ES-I3 (cell line): ENCODE results near the gene SLC28A1.
"Not testable (repeated sequence)": the region's sequence is repeated elsewhere in the genome, so short reads cannot be mapped to it uniquely, and the experiment has no call there.

ENCODE experiments used
- H3K36me3 ChIP-seq: 2 replicates; pipeline ENCODE4 v1.6.1; 2013; ENCODE audit warnings: mild to moderate bottlenecking, low read length, control low read depth, moderate library complexity; ENCODE audit not compliant: insufficient read depth
- H3K4me1 ChIP-seq: 2 replicates; pipeline ENCODE4 v1.6.1; 2013; ENCODE audit warnings: mild to moderate bottlenecking, control low read depth, low read length; ENCODE audit not compliant: insufficient read depth
- H3K9ac ChIP-seq: 2 replicates; pipeline ENCODE4 v1.6.1; 2013; ENCODE audit warnings: low read depth, mild to moderate bottlenecking, low read length, moderate library complexity
- H3K9me3 ChIP-seq: 2 replicates; pipeline ENCODE4 v1.6.1; 2013; ENCODE audit warnings: mild to moderate bottlenecking, low read length, moderate library complexity; ENCODE audit not compliant: control insufficient read depth, insufficient read depth

Gene SLC28A1, protein sequence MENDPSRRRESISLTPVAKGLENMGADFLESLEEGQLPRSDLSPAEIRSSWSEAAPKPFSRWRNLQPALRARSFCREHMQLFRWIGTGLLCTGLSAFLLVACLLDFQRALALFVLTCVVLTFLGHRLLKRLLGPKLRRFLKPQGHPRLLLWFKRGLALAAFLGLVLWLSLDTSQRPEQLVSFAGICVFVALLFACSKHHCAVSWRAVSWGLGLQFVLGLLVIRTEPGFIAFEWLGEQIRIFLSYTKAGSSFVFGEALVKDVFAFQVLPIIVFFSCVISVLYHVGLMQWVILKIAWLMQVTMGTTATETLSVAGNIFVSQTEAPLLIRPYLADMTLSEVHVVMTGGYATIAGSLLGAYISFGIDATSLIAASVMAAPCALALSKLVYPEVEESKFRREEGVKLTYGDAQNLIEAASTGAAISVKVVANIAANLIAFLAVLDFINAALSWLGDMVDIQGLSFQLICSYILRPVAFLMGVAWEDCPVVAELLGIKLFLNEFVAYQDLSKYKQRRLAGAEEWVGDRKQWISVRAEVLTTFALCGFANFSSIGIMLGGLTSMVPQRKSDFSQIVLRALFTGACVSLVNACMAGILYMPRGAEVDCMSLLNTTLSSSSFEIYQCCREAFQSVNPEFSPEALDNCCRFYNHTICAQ

DNA sequence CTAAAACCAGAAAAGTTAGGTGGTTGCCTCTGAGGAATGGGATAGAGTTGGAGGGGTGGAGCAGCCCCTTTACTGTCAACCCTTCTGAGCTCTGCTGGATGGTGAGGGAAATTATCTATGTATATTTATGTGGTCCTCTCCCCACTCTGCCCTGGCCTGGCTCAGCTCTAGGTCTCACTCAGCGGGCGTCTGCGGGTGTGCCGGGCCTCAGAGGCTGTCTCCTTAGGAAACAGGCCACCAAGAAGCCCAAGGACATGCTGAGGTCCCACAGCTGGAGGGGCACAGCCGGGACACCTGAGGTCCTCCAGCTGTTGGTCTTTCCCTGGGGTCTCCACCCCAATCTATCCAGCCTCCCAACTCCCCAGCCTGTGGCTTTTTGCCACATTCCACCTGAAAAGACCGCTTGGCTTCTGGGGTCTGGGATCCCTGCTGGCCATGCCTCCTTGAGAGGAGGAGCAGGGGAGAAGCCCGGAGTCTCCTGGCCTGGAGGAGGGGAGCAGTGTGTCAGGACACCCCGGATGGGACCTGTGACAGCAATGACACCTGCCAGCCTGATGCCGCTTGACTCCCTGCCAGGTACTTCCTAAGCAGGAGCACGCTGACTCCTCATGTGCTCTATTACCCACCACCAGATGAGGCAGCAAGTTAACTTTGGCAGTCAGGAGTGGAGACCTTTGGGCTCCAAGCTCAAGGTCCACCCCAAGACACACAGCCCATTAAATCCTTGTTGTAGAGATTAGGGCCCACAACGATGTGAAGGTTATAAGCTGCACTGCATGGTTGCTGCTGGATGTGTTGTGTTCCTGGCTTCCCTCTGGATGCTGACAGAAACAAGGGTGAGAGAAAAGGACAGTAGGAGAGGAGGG is at the start of gene SLC28A1:
SLC28A1 (plus strand) TSS at position 747 of the 866 bp plus-strand sequence. CDS start 3,099 bp downstream, outside the sequence.
- H3K9ac ChIP-seq, result no peak within 1 kb of the TSS
- no peaks in the 10 kb centered on the region for H3K36me3 ChIP-seq
- no peaks in the 10 kb centered on the region for H3K9me3 ChIP-seq
- peaks cover 5% of the 10 kb centered on the region; the same call in 1 of the 2 replicates for H3K4me1 ChIP-seq

DNA sequence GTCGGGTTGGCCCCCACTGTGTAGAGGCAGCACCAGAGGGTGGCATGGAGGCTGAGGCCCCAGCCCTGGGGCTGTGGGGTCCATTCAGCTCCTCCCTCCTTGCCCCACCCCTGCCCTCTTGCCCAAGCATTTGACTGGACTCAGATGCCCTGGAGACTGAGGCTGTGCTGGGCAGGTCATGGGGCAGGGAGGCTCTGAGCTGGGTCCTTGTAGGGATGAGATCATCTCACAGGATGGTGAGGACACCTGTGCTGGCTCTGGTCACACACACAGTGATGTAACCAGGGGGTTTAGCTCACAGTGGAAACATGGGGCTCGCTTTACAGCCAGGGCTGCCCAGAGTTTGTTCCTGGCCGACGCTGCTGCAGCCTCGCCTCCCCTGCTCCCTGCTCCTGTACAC is 49.5 kb upstream of the SLC28A1 start:
- Histone ChIP-seq H3K9ac (no peak overlapping the region), H3K9me3 (no peaks in the 10 kb centered on the region), H3K36me3 (peaks cover 5% of the 10 kb centered on the region; the same call in 1 of the 2 replicates), H3K4me1 (no peaks in the 10 kb centered on the region)

DNA sequence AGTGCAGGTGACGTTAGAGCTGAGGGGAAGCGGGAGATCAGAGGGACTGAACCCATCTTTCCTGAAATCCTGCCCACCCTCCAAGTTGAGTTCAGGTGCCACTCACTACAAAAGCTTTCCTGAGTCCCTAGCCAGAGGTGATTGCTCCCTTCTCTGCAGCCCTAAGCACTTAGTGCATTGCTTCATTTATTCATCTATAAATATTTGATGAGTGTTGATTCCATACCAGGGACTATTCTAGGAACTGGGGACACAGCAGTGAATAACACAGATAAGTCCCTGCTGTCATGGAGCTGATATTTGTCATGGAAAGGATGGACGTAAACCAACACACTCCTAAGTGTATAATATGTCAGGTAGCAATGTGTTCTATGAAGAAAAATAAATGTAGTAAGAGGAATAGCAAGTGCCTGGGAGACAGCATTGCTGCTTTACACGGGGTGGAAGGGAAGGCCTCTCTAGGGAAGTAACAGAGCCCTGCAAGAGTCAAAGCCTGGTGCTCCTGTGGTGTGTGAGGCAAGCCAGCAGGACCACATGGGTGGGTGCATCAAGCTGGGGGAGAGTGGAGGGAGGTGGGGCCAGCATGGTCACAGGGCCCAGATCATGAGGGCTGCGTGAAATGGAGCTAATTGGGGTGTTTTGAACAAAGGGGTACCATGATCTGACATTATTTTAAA is 48.7 kb upstream of the SLC28A1 start:
- Histone ChIP-seq H3K36me3 (peaks cover 5% of the 10 kb centered on the region; the same call in 1 of the 2 replicates), H3K4me1 (no peaks in the 10 kb centered on the region), H3K9me3 (no peaks in the 10 kb centered on the region), H3K9ac (no peak overlapping the region)

DNA sequence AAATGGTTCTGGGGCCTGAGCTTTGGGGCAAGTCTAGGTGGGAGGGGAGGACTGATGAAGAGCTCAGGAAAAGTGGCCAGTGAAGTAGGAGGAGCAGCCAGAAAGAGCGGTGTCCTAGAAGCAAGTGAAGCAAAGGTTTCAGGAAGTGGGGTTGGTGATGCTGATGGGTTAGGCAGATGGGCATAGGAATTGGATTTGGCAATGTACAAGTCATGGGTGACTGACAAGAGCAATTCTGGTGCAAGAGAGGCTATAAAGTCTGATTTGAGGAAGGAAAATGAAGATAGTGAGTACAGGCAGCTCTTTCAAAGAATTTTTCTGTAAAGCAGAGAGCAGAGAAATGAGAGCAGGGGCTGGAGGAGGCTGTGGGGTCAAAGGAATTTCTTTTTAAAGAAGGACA is 47.6 kb upstream of the SLC28A1 start:
- peaks cover 5% of the 10 kb centered on the region; the same call in 1 of the 2 replicates for H3K36me3 ChIP-seq
- H3K9me3 ChIP-seq, result no peaks in the 10 kb centered on the region
- H3K4me1 ChIP-seq, result no peaks in the 10 kb centered on the region
- H3K9ac ChIP-seq, result no peak overlapping the region

DNA sequence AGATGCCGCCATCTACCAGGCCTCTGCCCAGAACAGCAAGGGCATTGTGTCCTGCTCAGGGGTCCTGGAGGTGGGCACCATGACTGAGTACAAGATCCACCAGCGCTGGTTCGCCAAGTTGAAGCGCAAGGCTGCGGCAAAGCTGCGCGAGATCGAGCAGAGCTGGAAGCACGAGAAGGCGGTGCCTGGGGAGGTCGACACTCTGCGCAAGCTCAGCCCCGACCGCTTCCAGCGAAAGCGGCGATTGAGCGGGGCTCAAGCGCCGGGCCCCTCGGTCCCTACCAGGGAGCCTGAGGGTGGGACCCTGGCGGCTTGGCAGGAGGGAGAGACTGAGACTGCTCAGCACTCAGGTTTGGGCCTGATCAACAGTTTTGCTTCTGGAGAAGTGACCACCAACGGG is 44.7 kb upstream of the SLC28A1 start:
- no peak overlapping the region for H3K9ac ChIP-seq
- H3K4me1 ChIP-seq, result no peaks in the 10 kb centered on the region
- no peaks in the 10 kb centered on the region for H3K9me3 ChIP-seq
- H3K36me3 ChIP-seq, result peaks cover 5% of the 10 kb centered on the region; the same call in 1 of the 2 replicates

DNA sequence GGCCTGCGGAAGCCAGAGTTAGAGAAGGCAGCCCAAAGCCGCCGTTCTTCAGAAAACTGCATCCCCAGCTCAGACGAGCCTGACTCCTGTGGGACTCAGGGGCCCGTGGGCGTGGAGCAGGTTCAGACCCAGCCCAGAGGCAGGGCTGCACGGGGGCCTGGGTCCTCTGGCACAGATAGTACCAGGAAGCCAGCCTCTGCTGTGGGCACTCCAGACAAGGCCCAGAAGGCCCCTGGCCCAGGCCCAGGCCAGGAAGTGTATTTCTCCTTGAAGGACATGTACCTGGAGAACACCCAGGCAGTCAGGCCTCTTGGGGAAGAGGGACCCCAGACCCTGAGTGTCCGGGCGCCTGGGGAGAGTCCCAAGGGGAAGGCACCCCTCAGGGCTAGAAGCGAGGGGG is 44.2 kb upstream of the SLC28A1 start:
- Histone ChIP-seq H3K9me3 (no peaks in the 10 kb centered on the region), H3K36me3 (peaks cover 5% of the 10 kb centered on the region; the same call in 1 of the 2 replicates), H3K9ac (no peak overlapping the region), H3K4me1 (no peaks in the 10 kb centered on the region)

DNA sequence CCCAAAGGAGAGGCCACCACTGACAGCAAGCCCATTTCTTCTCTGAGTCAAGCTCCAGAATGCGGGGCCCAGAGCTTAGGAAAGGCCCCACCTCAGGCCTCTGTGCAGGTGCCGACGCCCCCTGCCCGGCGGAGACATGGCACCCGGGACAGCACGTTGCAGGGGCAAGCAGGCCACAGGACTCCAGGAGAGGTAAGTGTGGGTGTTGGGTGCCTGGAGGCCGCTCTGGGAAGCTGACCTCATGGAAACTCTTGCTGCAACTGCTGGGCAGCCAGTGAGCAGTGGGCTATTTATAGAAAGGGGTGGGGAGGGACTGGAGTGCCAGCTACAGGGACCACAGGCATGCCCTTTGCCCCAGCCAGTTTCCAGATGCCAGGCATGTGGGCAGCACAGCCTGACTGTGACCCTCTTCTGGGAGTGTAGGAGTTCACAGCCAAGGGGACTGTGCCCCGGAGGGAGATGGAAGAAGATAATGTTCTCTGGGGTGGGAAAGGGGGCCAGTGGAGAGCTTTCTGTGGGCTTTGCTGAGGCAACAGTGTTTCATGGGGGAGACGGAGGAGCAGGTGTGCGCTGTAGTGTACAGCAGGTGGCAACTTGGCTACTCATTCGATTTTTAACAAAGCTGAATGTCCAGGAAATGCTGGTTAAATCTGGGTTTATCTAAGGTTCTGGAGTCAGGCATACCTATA is 43.6 kb upstream of the SLC28A1 start:
- peaks cover 5% of the 10 kb centered on the region; the same call in 1 of the 2 replicates for H3K36me3 ChIP-seq
- no peaks in the 10 kb centered on the region for H3K4me1 ChIP-seq
- no peak overlapping the region for H3K9ac ChIP-seq
- H3K9me3 ChIP-seq, result no peaks in the 10 kb centered on the region

DNA sequence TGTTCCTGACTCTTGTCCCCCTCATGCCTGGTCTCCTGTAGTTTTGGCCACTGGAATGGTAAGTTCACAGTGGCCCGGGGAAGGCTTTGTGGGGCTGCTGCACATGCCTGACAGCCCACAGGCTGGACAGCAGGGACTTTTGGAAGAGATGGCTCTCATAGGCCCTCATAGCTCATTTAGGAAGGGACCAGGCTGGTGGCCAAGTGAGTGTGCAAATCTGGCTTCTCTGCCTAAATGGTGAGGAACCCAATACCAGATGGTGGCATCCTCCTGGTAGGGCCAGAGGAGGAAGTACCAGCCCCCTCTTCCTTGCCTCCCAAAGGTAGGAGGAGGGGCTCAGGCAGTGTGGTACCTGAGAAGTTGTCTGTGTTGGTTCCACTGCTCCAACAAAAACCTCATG is 41.7 kb upstream of the SLC28A1 start:
- peaks cover 5% of the 10 kb centered on the region; the same call in 1 of the 2 replicates for H3K36me3 ChIP-seq
- no peaks in the 10 kb centered on the region for H3K4me1 ChIP-seq
- H3K9me3 ChIP-seq, result peaks cover 2% of the 10 kb centered on the region; the same call in 1 of the 2 replicates
- no peak overlapping the region for H3K9ac ChIP-seq

DNA sequence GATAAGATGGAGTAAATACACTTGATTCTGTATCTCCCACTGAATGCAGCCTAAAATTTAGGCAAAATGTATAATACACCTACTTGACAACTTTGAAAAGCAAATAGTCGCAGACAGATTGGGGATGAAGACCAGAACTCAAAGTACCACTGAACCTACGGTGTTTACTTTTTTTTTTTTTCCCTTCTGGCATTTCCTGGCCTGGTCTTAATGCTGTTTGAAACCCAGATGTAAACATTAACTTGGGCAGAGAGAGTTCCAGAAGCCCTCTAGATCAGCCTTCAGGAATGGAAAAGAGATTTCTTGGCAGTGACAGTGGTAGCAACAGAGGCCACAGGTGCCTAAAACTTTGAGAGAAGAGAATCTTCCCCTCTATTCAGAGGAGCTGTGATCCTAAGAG is 39.5 kb upstream of the SLC28A1 start:
- Histone ChIP-seq H3K4me1 (no peaks in the 10 kb centered on the region), H3K9me3 (peaks cover 2% of the 10 kb centered on the region; the same call in 1 of the 2 replicates), H3K9ac (no peak overlapping the region), H3K36me3 (no peaks in the 10 kb centered on the region)

DNA sequence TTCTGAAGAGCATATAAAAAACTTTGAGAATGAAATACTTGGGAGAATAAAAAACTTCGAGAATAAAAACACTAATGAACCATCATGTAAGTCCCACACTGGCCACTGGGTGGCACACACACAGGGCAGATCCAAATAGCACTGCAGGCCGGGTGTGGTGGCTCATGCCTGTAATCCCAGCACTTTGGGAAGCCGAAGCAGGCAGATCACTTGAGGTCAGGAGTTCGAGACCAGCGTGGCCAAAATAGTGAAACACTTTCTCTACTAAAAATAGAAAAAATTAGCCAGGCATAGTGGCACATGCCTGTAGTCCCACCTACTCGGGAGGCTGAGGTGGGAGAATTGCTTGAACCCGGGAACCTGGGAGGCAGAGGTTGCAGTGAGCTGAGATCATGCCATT is 38.8 kb upstream of the SLC28A1 start:
- H3K36me3 ChIP-seq, H3K9ac ChIP-seq, H3K9me3 ChIP-seq, H3K4me1 ChIP-seq: not testable (repeated sequence)

DNA sequence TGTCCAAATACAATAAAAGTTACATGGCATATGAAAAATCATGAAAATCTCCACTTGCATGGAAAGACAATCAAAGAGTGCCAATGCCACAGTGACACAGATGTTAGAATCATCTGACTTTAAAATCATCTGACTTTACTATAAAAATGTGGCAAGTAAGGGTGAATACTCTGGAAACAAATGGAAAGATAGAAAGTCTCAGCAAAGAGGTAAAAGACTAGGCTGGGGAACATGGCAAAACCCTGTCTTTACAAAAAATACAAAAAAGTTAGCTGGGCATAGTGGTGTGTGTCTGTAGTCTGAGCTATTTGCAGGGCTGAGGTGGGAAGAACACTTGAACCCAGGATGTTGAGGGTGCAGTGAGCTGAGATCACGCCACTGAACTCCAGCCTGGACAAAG is 38.2 kb upstream of the SLC28A1 start:
- no peak overlapping the region for H3K9ac ChIP-seq
- no peaks in the 10 kb centered on the region for H3K36me3 ChIP-seq
- H3K4me1 ChIP-seq, result no peaks in the 10 kb centered on the region
- H3K9me3 ChIP-seq, result peaks cover 2% of the 10 kb centered on the region; the same call in 1 of the 2 replicates

DNA sequence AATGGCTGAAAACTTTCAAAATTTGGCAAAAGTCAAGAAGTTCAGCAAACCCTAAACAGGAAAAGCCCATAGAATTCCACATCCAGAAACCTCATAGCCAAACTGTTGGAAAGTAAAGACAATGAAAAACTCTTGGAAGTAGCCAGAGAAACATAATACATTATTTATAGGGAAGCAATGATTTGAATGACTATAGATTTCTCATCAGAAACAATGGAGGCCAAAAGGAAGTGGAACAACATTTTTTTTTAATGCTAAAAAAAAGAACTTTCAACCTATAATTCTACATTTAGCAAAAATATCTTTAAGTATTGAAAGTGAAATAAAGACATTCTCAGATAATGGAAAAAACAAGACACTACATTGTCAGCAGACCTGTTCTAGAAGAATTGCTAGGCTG is 37.1 kb upstream of the SLC28A1 start:
- Histone ChIP-seq H3K9ac (no peak overlapping the region), H3K9me3 (peaks cover 2% of the 10 kb centered on the region; the same call in 1 of the 2 replicates), H3K4me1 (no peaks in the 10 kb centered on the region), H3K36me3 (no peaks in the 10 kb centered on the region)

DNA sequence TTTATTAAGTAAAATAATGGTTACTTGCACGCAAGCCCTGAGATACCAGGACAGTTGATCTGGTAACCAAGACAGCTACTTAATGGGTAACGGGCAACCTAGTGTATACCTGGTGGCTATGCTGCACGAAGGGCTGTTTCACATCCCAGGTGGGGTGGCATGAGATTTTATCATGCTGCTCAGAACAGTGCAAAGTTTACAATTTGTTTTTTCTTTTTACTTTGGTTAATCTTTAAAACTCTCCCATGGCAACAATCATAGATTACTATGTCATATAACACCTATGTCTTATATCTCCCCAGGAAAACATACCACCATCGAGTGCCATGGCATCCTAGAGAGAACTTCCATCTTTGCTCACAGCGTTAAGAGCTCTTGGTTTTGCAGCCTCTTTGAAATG is 32.2 kb upstream of the SLC28A1 start:
- Histone ChIP-seq H3K36me3 (no peaks in the 10 kb centered on the region; the same call in 1 of the 2 replicates), H3K4me1 (no peaks in the 10 kb centered on the region), H3K9me3 (peaks cover under 1% of the 10 kb centered on the region; the same call in 1 of the 2 replicates), H3K9ac (no peak overlapping the region)
